ENCODE measurements around the gene ZNF777.

Gene ZNF777

DNA sequence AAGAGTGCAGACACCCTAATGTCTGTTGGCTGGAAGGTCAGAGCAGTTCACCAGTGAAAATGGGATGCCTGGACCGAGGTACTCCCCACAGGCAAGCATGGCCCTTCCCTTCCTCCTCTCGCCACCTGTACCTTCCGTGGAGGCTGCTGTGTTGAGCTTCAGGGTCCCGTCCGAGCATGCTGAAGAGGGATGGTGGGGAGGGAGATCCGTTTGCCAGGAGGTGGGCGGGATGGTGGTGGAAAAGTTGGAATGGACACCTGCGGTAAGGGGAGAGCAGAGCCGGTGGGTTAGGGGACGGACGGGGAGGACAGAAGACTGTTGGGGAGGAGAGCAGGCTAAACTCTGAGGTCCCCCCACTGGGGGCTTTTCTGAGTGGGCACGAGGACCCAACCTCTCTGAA lies 15.9 kb upstream of the ZNF777 start:
- DNase-seq: no peak

GRCh38 chr7:149475121-149476045 lies 14.5 kb upstream of the ZNF777 start:
- DNase-seq: no peak

GRCh38 chr7:149474309-149475120 lies 13.7 kb upstream of the ZNF777 start:
- no peak for DNase-seq

DNA sequence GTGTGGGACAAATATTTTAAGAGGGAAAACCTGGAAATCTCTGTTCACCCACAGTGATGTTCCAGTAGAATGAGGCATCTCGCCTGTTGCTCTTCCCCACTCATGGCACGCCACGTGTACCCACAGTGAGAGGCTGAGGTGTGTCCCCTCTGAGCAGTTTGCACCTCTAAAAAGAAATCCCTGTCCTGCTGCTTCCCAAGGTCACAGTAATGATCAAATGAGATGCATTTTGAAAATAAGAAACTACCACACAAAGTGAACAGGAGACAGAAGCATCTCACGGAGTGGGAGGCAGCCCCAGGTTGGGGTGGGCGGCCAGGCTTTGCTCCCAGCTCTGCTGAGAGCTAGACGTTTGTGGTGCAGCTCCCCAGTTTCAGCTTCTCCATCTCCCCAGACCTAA lies 12.4 kb upstream of the ZNF777 start:
- no peak for DNase-seq

DNA sequence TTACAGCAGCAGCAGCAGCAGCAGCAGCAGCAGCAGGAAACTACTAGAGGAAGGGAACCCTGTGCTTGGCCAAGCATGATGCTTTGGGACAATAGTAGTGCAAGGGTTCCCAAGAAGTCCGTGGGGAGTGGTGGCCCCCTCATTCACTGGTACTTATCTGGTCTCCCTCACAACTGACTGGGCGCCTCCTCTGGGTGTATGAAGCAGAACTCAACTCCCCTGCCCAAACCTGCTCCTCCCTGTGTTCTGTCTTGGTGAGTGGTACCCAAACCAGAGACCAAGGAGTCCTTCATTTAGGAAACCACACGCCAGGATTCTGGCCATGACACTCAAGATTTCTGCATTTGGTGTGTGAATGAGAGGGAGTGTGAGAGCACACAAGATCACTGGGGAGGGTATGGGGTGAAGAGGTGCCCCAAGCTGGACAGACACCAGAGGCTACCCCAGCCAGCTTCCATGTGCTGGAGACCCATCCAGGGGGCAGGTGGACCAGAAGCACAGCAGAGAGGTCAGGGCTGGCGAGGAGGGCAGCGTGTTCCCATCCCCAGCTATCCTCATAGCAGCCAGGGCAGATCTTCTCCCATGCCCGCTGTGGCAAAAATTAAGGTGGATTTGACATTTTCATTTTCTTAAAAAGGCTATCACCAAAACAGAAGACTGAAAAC lies 10.6 kb upstream of the ZNF777 start:
- no peak for DNase-seq

DNA sequence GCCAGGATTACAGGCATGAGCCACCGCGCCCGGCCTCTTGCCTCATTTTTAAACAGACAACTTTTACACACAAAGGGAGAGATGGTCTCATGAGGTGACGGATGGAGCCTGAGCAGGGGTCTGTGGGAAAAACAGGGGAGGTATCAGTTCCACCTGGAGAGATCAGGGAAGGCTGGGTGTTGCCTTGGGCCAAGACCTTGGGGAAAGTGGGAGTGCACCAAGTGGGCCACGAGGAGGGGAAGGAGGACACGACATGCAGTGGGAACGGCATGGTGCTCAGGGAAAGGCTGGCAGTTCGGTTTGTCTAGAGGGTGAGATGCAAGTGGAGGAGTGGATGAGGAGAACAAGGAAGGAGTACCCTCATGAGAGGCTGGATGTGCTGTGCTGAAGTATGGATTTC lies 8.9 kb upstream of the ZNF777 start:
- DNase-seq: no peak

DNA sequence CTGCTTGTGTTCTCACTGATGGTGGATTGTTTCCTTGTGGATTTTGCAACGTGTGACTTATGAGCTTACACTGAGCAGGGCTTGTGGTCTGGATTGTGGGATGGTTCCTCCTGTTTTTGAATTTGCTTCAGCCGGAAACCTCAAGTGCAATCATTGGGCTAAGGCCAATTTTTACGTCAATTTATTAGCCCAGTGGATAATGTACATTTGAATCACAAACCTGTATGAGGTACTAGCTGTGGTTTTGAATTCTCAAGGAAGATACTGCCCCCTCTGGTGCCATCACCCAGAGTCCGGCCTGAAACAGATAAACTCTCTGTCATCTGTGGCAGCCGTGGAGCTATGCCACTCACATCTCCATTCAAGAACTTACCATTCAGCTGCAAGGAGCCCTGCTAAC lies 7.3 kb upstream of the ZNF777 start:
- DNase-seq: peak in 1 of 2 experiments; percentile 33

- no peak for DNase-seq
Measured at GRCh38 chr7:149467321-149467859, 6.5 kb upstream of the ZNF777 start.

DNA sequence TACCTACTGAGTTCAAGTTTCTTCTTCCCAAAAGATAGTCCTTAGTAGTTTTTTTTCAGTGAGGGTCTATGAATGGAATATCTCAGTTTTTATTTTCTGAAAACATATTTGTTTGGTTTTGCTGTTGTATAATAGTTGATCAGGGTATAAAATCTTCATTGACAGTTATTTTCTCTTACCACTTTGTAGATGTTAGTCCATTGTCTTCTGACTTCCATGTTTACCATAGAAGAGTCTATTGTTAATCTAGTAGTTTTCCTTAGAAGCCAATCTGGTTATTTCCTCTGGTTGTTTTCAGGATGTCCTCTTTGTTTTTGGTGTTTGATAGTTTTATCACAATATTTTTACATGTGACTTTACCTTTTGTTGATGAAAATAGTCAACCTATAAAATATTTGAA lies 5.5 kb upstream of the ZNF777 start:
- no peak for DNase-seq

- DNase-seq: no peak
Measured at GRCh38 chr7:149463500-149464161, 2.8 kb upstream of the ZNF777 start.

- DNase-seq: no peak
Measured at GRCh38 chr7:149462101-149462520, 1.2 kb upstream of the ZNF777 start.

GRCh38 chr7:149459540-149460452 lies 1.1 kb downstream of the ZNF777 start:
- DNase-seq: no peak

DNA sequence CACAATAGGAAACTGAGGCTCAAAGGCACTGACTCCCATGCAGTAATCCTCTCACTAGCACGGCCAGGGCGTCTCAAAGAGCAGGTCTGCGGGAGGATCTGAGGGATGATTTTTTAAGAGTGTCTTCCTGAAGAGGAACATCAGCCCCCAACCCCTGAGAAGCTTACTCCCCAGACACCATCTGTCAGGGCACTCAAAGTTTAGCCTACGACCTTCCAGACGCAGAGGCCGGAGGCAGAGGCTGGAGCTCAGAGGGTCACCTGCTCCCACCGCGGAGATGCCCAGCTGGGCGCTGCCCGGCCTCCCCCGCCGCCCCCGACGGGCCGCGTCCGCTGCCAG lies 1.7 kb downstream of the ZNF777 start:
- DNase-seq: no peak

GRCh38 chr7:149458235-149458634 lies 2.6 kb downstream of the ZNF777 start:
- no peak for DNase-seq

DNA sequence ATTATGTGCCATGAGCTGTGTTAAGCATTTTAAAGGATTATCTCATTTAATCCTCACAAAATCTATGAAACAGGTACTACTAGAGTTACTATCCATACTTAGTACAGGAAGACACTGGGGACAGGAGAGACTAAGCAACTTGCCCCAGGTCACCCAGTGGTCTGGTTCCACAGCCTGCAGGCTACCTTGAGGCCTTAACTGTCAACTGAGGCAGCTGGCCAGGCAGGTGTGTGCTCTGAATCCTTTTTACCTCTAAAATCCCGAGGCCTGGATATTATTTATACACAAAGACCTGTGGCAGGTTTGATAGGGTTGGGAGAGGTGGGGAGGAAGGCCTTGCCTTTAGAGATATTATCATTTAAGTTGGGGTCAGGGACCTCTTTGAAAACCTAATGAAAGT lies 3.1 kb downstream of the ZNF777 start:
- DNase-seq: no peak

GRCh38 chr7:149456506-149457421 lies 4.1 kb downstream of the ZNF777 start:
- no peak for DNase-seq

DNA sequence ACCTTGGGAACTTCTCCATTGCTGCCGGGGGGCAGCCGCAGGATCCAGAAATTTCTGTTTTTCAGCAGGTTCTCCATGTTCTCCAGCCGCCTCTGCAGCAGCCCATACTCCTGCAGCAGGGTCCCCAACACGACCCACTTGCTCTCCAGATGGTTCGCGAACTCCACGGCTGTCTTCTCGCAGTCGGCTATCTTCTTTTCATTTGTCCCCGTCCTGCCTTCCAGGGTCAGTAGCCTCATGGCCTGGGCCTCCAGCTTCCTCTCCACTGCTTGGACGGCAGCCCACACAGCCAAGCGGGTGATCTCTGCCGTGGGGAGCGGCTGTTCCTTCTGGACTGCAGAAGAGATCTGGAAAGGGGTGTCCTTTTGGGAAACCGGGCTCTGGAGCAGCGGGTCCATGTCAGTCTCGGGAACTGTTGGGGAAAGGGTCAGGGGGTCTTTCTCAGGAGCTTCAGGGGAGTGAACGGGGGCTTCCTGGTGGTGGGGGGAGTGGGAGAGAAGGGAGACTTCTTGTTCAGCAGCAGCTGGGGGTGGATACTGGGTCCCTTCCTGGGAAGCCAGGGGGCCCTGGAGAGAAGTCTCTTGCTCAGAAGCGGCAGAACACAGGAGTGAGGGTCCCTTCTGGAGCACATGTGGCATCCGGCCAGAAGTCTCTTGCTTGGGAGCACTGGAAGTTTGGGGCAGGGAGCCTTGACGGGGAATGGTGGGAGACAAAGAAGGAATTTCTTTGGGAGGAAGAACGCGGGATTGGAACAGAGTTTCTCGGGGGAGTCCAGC lies 5.5 kb downstream of the ZNF777 start:
- DNase-seq: no peak

DNA sequence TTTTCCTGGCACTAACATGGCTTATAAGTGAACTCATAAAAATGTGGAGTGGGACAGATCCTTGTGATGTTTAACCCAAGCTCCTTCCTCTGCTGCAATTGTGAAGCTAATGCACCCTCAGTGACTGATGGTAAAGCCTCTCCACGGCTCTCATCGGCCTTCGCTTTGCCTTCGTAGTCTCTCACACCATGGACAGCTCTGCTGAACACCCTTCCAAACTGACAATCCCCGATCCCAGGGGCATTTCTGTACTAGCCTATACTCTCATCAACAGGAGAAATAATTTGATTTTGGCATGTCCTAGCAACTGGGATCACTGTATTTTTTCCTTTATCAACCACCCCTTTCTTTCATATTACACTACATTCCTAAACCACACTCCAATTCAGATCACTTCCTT lies 6.1 kb downstream of the ZNF777 start:
- no peak for DNase-seq

- DNase-seq: no peak
Measured at GRCh38 chr7:149454006-149454405, 6.9 kb downstream of the ZNF777 start.

- no peak for DNase-seq
Measured at GRCh38 chr7:149450821-149451220, 10.0 kb downstream of the ZNF777 start.
